Stimulated activated CD8-positive, alpha-beta memory T cell treated with anti-CD3 and anti-CD28 coated beads, Interleukin-12 subunit alpha, Interleukin-12 subunit beta, amount 100 ng/mL, for 24 hours (primary cell): ENCODE data around the gene MRPL33.

Experiments
- DNase-seq: peaks from one replicate; pipeline ENCODE4 v3.0.0-alpha.2; 2020; ENCODE audit errors: extremely low read depth

The MRPL33 gene

GRCh38 chr2:27776696-27777095 is 5.2 kb downstream of the MRPL33 start:
- DNase-seq = no peak

- DNase-seq = no peak
Measured at GRCh38 chr2:27779417-27780055, 8.0 kb downstream of the MRPL33 start.

- no peak for DNase-seq
Measured at GRCh38 chr2:27781496-27781895, 10.0 kb downstream of the MRPL33 start.

GRCh38 chr2:27782701-27783100 is 11.2 kb downstream of the MRPL33 start:
- no peak for DNase-seq

- DNase-seq = no peak
Measured at GRCh38 chr2:27790796-27791195, 19.3 kb downstream of the MRPL33 start.

GRCh38 chr2:27792759-27793158 is 21.2 kb downstream of the MRPL33 start:
- DNase-seq = no peak

GRCh38 chr2:27795093-27795834 is 23.7 kb downstream of the MRPL33 start:
- DNase-seq = no peak

- DNase-seq = no peak
Measured at GRCh38 chr2:27795868-27796277, 24.4 kb downstream of the MRPL33 start.

GRCh38 chr2:27796791-27797765 is 25.6 kb downstream of the MRPL33 start:
- no peak for DNase-seq

- DNase-seq = no peak
Measured at GRCh38 chr2:27797841-27798240, 26.3 kb downstream of the MRPL33 start.

GRCh38 chr2:27798486-27798885 is 27.0 kb downstream of the MRPL33 start:
- no peak for DNase-seq

- no peak for DNase-seq
Measured at GRCh38 chr2:27798948-27799645, 27.6 kb downstream of the MRPL33 start.

GRCh38 chr2:27799646-27800010 is 28.1 kb downstream of the MRPL33 start:
- no peak for DNase-seq

- DNase-seq = no peak
Measured at GRCh38 chr2:27800856-27801255, 29.3 kb downstream of the MRPL33 start.

GRCh38 chr2:27802547-27802946 is 31.0 kb downstream of the MRPL33 start:
- no peak for DNase-seq

- no peak for DNase-seq
Measured at GRCh38 chr2:27803046-27803445, 31.5 kb downstream of the MRPL33 start.

- no peak for DNase-seq
Measured at GRCh38 chr2:27804146-27804545, 32.6 kb downstream of the MRPL33 start.

- no peak for DNase-seq
Measured at GRCh38 chr2:27805180-27805579, 33.7 kb downstream of the MRPL33 start.

GRCh38 chr2:27806311-27807059 is 35.0 kb downstream of the MRPL33 start:
- no peak for DNase-seq

GRCh38 chr2:27807476-27807875 is 36.0 kb downstream of the MRPL33 start:
- no peak for DNase-seq

- no peak for DNase-seq
Measured at GRCh38 chr2:27808418-27808817, 36.9 kb downstream of the MRPL33 start.
